Endothelial cell (in vitro differentiated cells): ENCODE results near the gene CTAGE1. TPM values are rescaled to one million over a fixed set of nuclear protein-coding genes. Genes with fewer than 3 reads are reported as not detected.

Experiments used
- DNase-seq: peaks from one replicate; pipeline ENCODE4 v3.0.0; 2021; ENCODE audit warnings: low spot score
- H3K27ac Mint-ChIP-seq: one replicate; pipeline ENCODE4 v1.8.0; 2021; ENCODE audit warnings: mixed read lengths, inconsistent platforms; ENCODE audit not compliant: unreplicated experiment
- H3K27me3 Mint-ChIP-seq: one replicate; pipeline ENCODE4 v1.8.0; 2021; ENCODE audit warnings: mild to moderate bottlenecking, moderate library complexity, mixed read lengths, inconsistent platforms; ENCODE audit not compliant: unreplicated experiment
- H3K36me3 Mint-ChIP-seq: one replicate; pipeline ENCODE4 v1.8.0; 2021; ENCODE audit warnings: mild to moderate bottlenecking, low read depth, mixed read lengths, inconsistent platforms; ENCODE audit not compliant: unreplicated experiment
- H3K4me1 Mint-ChIP-seq: one replicate; pipeline ENCODE4 v1.8.0; 2021; ENCODE audit warnings: mild to moderate bottlenecking, mixed read lengths, inconsistent platforms; ENCODE audit not compliant: unreplicated experiment
- H3K4me3 Mint-ChIP-seq: one replicate; pipeline ENCODE4 v1.8.0; 2021; ENCODE audit warnings: mild to moderate bottlenecking, mixed read lengths, inconsistent platforms; ENCODE audit not compliant: unreplicated experiment
- H3K9me3 Mint-ChIP-seq: one replicate; pipeline ENCODE4 v1.8.0; 2021; ENCODE audit warnings: mixed read lengths, inconsistent platforms; ENCODE audit not compliant: unreplicated experiment
- total RNA-seq: library from RNA; stranded (reverse); fragmentation: NEBNext Ultra II Directional; extraction: Animal tissue kit (Norgen Biotek cat#: 25700); gene quantifications from one replicate; pipeline ENCODE4 v1.2.1, GENCODE V29; 2021; ENCODE audit not compliant: unreplicated experiment
- TF ChIP-seq, protein P1 (sequence below): fragments of 200-600 bp; sonication (generic); IDR thresholded peaks from one replicate; pipeline ENCODE4 v1.5.0; 2021; ENCODE audit warnings: antibody characterized with exemption; ENCODE audit not compliant: unreplicated experiment

Gene CTAGE1
- total RNA-seq, 1 donor from 2014 or later, result not detected

DNA sequence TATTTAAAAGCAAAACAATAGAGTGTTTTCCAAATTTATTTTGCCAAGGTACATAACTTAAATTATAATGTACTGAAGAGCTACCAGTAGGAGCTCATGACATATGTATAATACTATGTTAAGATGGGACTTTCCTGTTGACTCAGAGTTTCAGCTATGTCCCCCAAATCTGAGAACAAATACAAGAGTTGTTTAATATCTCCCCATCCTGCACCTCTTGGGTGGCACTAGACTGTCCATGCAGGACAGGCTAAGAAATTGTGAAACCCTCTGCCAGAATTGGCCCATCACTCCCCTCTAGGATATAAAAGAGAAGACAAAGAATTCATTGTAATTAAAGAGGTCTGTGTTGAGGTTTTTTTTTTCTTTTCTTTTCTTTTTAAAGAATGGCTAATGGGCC is 21.7 kb upstream of the CTAGE1 start:
- no peaks in the 10 kb centered on the region for H3K4me1 Mint-ChIP-seq
- TF ChIP-seq, protein P1, sequence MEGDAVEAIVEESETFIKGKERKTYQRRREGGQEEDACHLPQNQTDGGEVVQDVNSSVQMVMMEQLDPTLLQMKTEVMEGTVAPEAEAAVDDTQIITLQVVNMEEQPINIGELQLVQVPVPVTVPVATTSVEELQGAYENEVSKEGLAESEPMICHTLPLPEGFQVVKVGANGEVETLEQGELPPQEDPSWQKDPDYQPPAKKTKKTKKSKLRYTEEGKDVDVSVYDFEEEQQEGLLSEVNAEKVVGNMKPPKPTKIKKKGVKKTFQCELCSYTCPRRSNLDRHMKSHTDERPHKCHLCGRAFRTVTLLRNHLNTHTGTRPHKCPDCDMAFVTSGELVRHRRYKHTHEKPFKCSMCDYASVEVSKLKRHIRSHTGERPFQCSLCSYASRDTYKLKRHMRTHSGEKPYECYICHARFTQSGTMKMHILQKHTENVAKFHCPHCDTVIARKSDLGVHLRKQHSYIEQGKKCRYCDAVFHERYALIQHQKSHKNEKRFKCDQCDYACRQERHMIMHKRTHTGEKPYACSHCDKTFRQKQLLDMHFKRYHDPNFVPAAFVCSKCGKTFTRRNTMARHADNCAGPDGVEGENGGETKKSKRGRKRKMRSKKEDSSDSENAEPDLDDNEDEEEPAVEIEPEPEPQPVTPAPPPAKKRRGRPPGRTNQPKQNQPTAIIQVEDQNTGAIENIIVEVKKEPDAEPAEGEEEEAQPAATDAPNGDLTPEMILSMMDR, result no peak
- no peaks in the 10 kb centered on the region for H3K9me3 Mint-ChIP-seq
- H3K36me3 Mint-ChIP-seq, result no peaks in the 10 kb centered on the region
- H3K27me3 Mint-ChIP-seq, result no peaks in the 10 kb centered on the region
- H3K4me3 Mint-ChIP-seq, result no peak overlapping the region
- DNase-seq, result no peak
- H3K27ac Mint-ChIP-seq, result no peak overlapping the region

GRCh38 chr18:22436136-22436535 is 18.4 kb upstream of the CTAGE1 start:
- H3K36me3 Mint-ChIP-seq, result no peaks in the 10 kb centered on the region
- no peak for DNase-seq
- peaks cover 1% of the 10 kb centered on the region for H3K27me3 Mint-ChIP-seq
- no peaks in the 10 kb centered on the region for H3K9me3 Mint-ChIP-seq
- no peak overlapping the region for H3K4me3 Mint-ChIP-seq
- no peaks in the 10 kb centered on the region for H3K4me1 Mint-ChIP-seq
- TF ChIP-seq, protein P1, result no peak
- H3K27ac Mint-ChIP-seq, result no peak overlapping the region

- Mint-ChIP-seq H3K4me1 (no peaks in the 10 kb centered on the region), H3K4me3 (no peak overlapping the region), H3K27ac (no peak overlapping the region), H3K27me3 (peaks cover 1% of the 10 kb centered on the region), H3K36me3 (no peaks in the 10 kb centered on the region), H3K9me3 (no peaks in the 10 kb centered on the region)
- TF ChIP-seq, protein P1, result no peak
- DNase-seq, result no peak
These were observed 17.4 kb upstream of the CTAGE1 start for GRCh38 chr18:22434973-22435608.

DNA sequence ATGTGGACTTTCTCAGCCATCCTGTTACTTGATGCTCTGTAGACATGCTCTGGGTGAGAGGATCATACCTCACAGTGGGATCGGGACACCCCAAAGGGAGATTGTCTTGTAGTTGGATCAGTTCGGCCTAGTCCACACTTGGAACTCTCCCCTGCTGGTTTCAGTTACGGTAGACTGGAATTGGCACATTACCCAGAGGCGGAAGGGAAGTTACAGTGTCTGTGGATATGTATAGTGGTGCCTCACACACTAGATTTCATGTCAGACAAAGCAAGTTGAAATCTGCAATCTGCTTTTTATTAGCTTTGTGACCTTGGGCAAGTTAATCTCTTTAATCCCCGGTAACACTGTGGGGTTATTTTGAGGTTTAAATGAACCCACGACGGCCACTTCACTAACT is 16.2 kb upstream of the CTAGE1 start:
- Mint-ChIP-seq H3K4me1 (no peaks in the 10 kb centered on the region), H3K4me3 (no peak overlapping the region), H3K9me3 (no peaks in the 10 kb centered on the region), H3K27me3 (peaks cover 1% of the 10 kb centered on the region), H3K36me3 (no peaks in the 10 kb centered on the region), H3K27ac (no peak overlapping the region)
- TF ChIP-seq, protein P1, result no peak
- no peak for DNase-seq

- Mint-ChIP-seq H3K9me3 (no peaks in the 10 kb centered on the region), H3K27ac (no peak overlapping the region), H3K27me3 (peaks cover 1% of the 10 kb centered on the region), H3K36me3 (no peaks in the 10 kb centered on the region), H3K4me3 (no peak overlapping the region), H3K4me1 (no peaks in the 10 kb centered on the region)
- TF ChIP-seq, protein P1, result no peak
- no peak for DNase-seq
These were observed 15.0 kb upstream of the CTAGE1 start for GRCh38 chr18:22432657-22433137.
